HepG2 (cell line): ENCODE data around the gene ABCC12. TPM values are rescaled to one million over a fixed set of nuclear protein-coding genes. Genes with fewer than 3 reads are reported as not detected.

Source experiments
- ATAC-seq: fragments of 200-7000 bp; cut with Tn5 transposase; 3 replicates; pipeline ENCODE4 v1.9.1; 2020; ENCODE audit warnings: mild to moderate bottlenecking, moderate library complexity
- BruUV-seq: library from RNA; stranded (reverse); fragments of 400-500 nt; replicated peaks from 2 replicates; lab custom pipeline; 2021; lab: Mats Ljungman, UMichigan
- CTCF ChIA-PET: fragments of 300-600 bp; formaldehyde crosslinking; extraction: SDS; loops from one replicate; lab custom pipeline; 2021; ENCODE audit warnings: low total read pairs, inconsistent platforms, low intra/inter-chr PET ratio; lab: Yijun Ruan, JAX
- POLR2A ChIA-PET: fragments of 350-600 bp; sonication (Branson Sonifier 250); formaldehyde crosslinking; loops from one replicate; lab custom pipeline; 2020; ENCODE audit warnings: antibody characterized with exemption, inconsistent platforms; lab: Yijun Ruan, JAX
- DNase-seq: peaks from one replicate; pipeline ENCODE4 v3.0.0-alpha.2; 2015; ENCODE audit warnings: low spot score
- FAIRE-seq: peaks from 3 replicates; lab custom pipeline; 2011; peaks lifted over from hg19 to GRCh38; lab: Jason Lieb, UNC
- H2AFZ ChIP-seq: one replicate; pipeline ENCODE4 v1.6.1; 2011; ENCODE audit warnings: low read length, inconsistent platforms
- H3K27ac ChIP-seq: fragments of 300-600 bp; 3 replicates; pipeline ENCODE4 v1.8.0; 2011; ENCODE audit warnings: mixed run types, mild to moderate bottlenecking, mixed read lengths, low read length, inconsistent platforms; ENCODE audit not compliant: insufficient read depth; ENCODE audit errors: extremely low read length
- H3K27me3 ChIP-seq, 2 experiments: fragments of 200-600 bp in 1 of 2; 2 replicates in 1 of 2; 3 replicates in 1 of 2; pipeline versions ENCODE4 v1.6.0 to v1.8.0; 2011; ENCODE audit warnings: low read length in 2 of 2, mild to moderate bottlenecking in 2 of 2, moderate library complexity in 2 of 2, inconsistent platforms in 1 of 2; ENCODE audit not compliant: insufficient read depth in 2 of 2, control insufficient read depth in 1 of 2
- H3K36me3 ChIP-seq, 2 experiments: fragments of 200-600 bp in 1 of 2; replicated peaks in 1 of 2; 2 replicates in 1 of 2; 3 replicates in 1 of 2; pipeline versions ENCODE4 v1.5.1 to v1.8.0; 2011; ENCODE audit warnings: low read length in 2 of 2, inconsistent platforms in 1 of 2; ENCODE audit not compliant: insufficient read depth in 2 of 2, control insufficient read depth in 1 of 2
- H3K4me1 ChIP-seq: 2 replicates; pipeline ENCODE4 v1.5.1; 2012; ENCODE audit warnings: low read length, inconsistent platforms; ENCODE audit not compliant: insufficient read depth
- H3K4me2 ChIP-seq: 2 replicates; pipeline ENCODE4 v1.6.0; 2011; ENCODE audit warnings: low read depth, low read length, inconsistent platforms
- H3K4me3 ChIP-seq, 3 experiments: fragments of 200-600 bp in 1 of 3; sonication (generic), shearing (Covaris generic) in 1 of 3; replicated peaks in 1 of 3; 2 replicates each; pipeline ENCODE4 v1.5.1; 2011 to 2016; ENCODE audit warnings: low read length in 3 of 3, inconsistent platforms in 2 of 3, low read depth in 2 of 3, mild to moderate bottlenecking in 2 of 3, control low read depth in 1 of 3, mixed read lengths in 1 of 3; ENCODE audit not compliant: insufficient read depth in 1 of 3
- H3K79me2 ChIP-seq: one replicate; pipeline ENCODE4 v1.6.1; 2011; ENCODE audit warnings: low read length, inconsistent platforms; ENCODE audit not compliant: insufficient read depth
- H3K9ac ChIP-seq: 2 replicates; pipeline ENCODE4 v1.6.0; 2011; ENCODE audit warnings: mild to moderate bottlenecking, low read depth, low read length, inconsistent platforms; ENCODE audit not compliant: insufficient read depth
- H3K9me3 ChIP-seq: 2 replicates; pipeline ENCODE4 v1.5.1; 2012; ENCODE audit warnings: mild to moderate bottlenecking, low read length
- H4K20me1 ChIP-seq: 2 replicates; pipeline ENCODE4 v1.6.0; 2011; ENCODE audit warnings: inconsistent platforms, mild to moderate bottlenecking, low read length, moderate library complexity; ENCODE audit not compliant: insufficient read depth
- CENPBD1 ChIP-seq: sonication (generic); formaldehyde crosslinking; IDR thresholded peaks from 2 replicates; pipeline ENCODE4 v1.8.0; 2022; ENCODE audit warnings: missing genetic modification reagents, low read depth, mild to moderate bottlenecking, borderline replicate concordance
- DBP ChIP-seq: sonication (generic); formaldehyde crosslinking; IDR thresholded peaks from 2 replicates; pipeline ENCODE4 v1.4.0; 2020; ENCODE audit warnings: missing genetic modification reagents; ENCODE audit errors: not compliant biosample characterization
- KDM1A ChIP-seq: IDR thresholded peaks from 2 replicates; pipeline ENCODE4 v1.6.1; 2016; ENCODE audit warnings: missing compliant biosample characterization
- KDM2A ChIP-seq: sonication (generic); formaldehyde crosslinking; IDR thresholded peaks from 2 replicates; pipeline ENCODE4 v1.4.0; 2020; ENCODE audit warnings: low read depth, missing genetic modification reagents, borderline replicate concordance
- NCOA2 ChIP-seq: sonication (generic); formaldehyde crosslinking; IDR thresholded peaks from 2 replicates; pipeline ENCODE4 v1.8.0; 2022; ENCODE audit warnings: inconsistent platforms
- NFIB ChIP-seq: sonication (generic); formaldehyde crosslinking; IDR thresholded peaks from 2 replicates; pipeline ENCODE4 v1.9.0; 2021; ENCODE audit warnings: missing genetic modification reagents, mild to moderate bottlenecking, borderline replicate concordance
- NR2F6 ChIP-seq, 2 experiments: IDR thresholded peaks; 2 replicates each; pipeline ENCODE4 v1.6.1; 2016; ENCODE audit warnings: antibody characterized with exemption in 1 of 2, mild to moderate bottlenecking in 1 of 2
- POLR2G ChIP-seq: fragments of 200-400 bp; formaldehyde crosslinking; IDR thresholded peaks from 2 replicates; pipeline ENCODE4 v1.6.1; 2018; ENCODE audit warnings: mild to moderate bottlenecking, low read depth, low read length, moderate library complexity
- RBM39 ChIP-seq: fragments of 200-400 bp; formaldehyde crosslinking; IDR thresholded peaks from one replicate; pipeline ENCODE4 v1.6.1; 2018; ENCODE audit warnings: antibody characterized with exemption, mild to moderate bottlenecking, low read depth, low read length; ENCODE audit not compliant: poor library complexity, severe bottlenecking
- RNF2 ChIP-seq: fragments of 450-650 bp; conservative IDR thresholded peaks from 2 replicates; pipeline ENCODE4 v1.6.1; 2016; ENCODE audit warnings: low read depth
- SALL1 ChIP-seq: sonication (generic); formaldehyde crosslinking; IDR thresholded peaks from 2 replicates; pipeline ENCODE4 v1.8.0; 2022; ENCODE audit warnings: mild to moderate bottlenecking, missing genetic modification reagents
- SNAPC2 ChIP-seq: sonication (generic); formaldehyde crosslinking; IDR thresholded peaks from 2 replicates; pipeline ENCODE4 v1.8.1; 2022; ENCODE audit warnings: mild to moderate bottlenecking, missing genetic modification reagents
- ZFYVE20 ChIP-seq: sonication (generic); formaldehyde crosslinking; IDR thresholded peaks from 2 replicates; pipeline ENCODE4 v1.8.0; 2023; ENCODE audit warnings: low read depth, mild to moderate bottlenecking, moderate library complexity, missing genetic modification reagents, borderline replicate concordance
- ZNF20 ChIP-seq: sonication (generic); formaldehyde crosslinking; IDR thresholded peaks from 2 replicates; pipeline ENCODE4 v1.4.0; 2020; ENCODE audit warnings: mild to moderate bottlenecking, moderate library complexity, missing genetic modification reagents
- ZNF451 ChIP-seq: sonication (generic); formaldehyde crosslinking; IDR thresholded peaks from 2 replicates; pipeline ENCODE4 v1.5.0; 2020; ENCODE audit warnings: mild to moderate bottlenecking, missing genetic modification reagents
- WGBS: methylation state at CpG from one replicate; pipeline ENCODE4 v1.1.6; 2017; ENCODE audit warnings: low lambda C conversion rate; 5-methylcytosine and 5-hydroxymethylcytosine counted together
- in situ Hi-C: cut with HindIII; loops from 2 replicates; pipeline ENCODE4 v1.10.0; 2017; ENCODE audit warnings: low pct_unique_long_range_greater_than_20kb; ENCODE audit not compliant: extremely low pct_ligation_motif_present
- intact Hi-C: fragments of 100-400 bp; cut with micrococcal nuclease; formaldehyde crosslinking; loops from one replicate; pipeline ENCODE4 v1.10.0; 2022; ENCODE audit not compliant: unreplicated experiment
- polyA plus RNA-seq, 8 experiments: library from polyadenylated mRNA; depleted of rRNA in 3 of 8; stranded (reverse) in 7 of 8; unstranded in 1 of 8; fragments of >200 nt; fragmentation: Illumina TruSeq in 4 of 8; extraction: Trizol in 4 of 8; gene quantifications; 2 replicates each; pipeline versions ENCODE4 v1.2.1 to v1.2.3, GENCODE V29; 2011 to 2016; ENCODE audit warnings: low read depth in 4 of 8, missing spikeins in 1 of 8, mixed read lengths in 1 of 8; ENCODE audit not compliant: insufficient read depth in 1 of 8
- total RNA-seq, 5 experiments: library from RNA; depleted of rRNA; stranded (reverse); fragments of >200 nt; fragmentation: Illumina TruSeq; extraction: Trizol; gene quantifications; 2 replicates each; pipeline ENCODE4 v1.2.3, GENCODE V29; 2016; ENCODE audit warnings: low read depth in 1 of 5

Gene ABCC12
- total and polyA plus RNA-seq, 2 of the 13 experiments (the other 11 are each of a cell fraction or from before 2014, with no cell fraction given), result not detected

DNA sequence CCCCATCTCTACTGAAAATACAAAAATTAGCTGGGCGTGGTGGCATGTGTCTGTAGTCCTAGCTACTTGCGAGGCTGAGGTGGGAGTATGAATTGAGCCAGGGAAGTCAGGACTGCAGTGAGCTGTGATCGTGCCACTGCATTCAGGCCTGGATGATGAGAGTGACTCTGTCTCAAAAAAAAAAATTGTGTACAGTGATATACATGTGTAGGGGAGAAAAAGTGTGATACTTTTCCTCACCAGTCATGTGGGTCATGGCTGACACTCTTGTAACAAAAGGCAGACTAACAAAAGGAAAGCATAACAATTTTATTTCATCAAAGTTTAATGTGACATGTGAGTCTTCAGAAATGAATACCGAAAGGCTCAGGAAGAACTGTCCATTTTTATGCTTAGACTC, 2.0 kb upstream of the ABCC12 start (continued):
- TF ChIP-seq RNF2 (no peak), NR2F6 (IDR thresholded peaks at IDR 0.05) (no peak), NR2F6 (CRISPR knock-in tag; IDR thresholded peaks at IDR 0.05) (no peak)

GRCh38 chr16:48157302-48157701, 1.5 kb upstream of the ABCC12 start:
- CTCF ChIA-PET, result interaction anchor here (1.0 to 2.1 kb wide), 7 partner anchors 8 to 1210 kb away, joined by 3 to 13 read pairs (median 7); partner anchors contain the start of gene NETO2
- no peak for TF ChIP-seq KDM1A (CRISPR knock-in tag)
- TF ChIP-seq ZNF20, result no peak
- TF ChIP-seq RBM39, result no peak
- TF ChIP-seq KDM2A (CRISPR knock-in tag), result no peak
- TF ChIP-seq CENPBD1 (CRISPR knock-in tag), result no peak
- TF ChIP-seq SNAPC2, result no peak
- TF ChIP-seq ZFYVE20 (CRISPR knock-in tag), result no peak
- no peak for TF ChIP-seq NFIB (CRISPR knock-in tag)
- TF ChIP-seq SALL1 (CRISPR knock-in tag), result no peak
- no peak for TF ChIP-seq POLR2G
- TF ChIP-seq DBP (CRISPR knock-in tag), result no peak
- no peak for TF ChIP-seq ZNF451
- no peak for TF ChIP-seq NCOA2 (CRISPR knock-in tag)
- peaks cover 4 to 57% of the 10 kb centered on the region in 2 experiments; a peak in 4 of 5 replicates for H3K27me3 ChIP-seq
- DNase-seq (no peak), ATAC-seq (no peak), FAIRE-seq (no peak)
- H3K9me3 ChIP-seq, result no peaks in the 10 kb centered on the region
- no TSS peak for BruUV-seq
- POLR2A ChIA-PET, result no interaction called here
- H3K9ac ChIP-seq, result no peak overlapping the region
- no peaks in the 10 kb centered on the region for H4K20me1 ChIP-seq
- H2AFZ ChIP-seq, result no peak overlapping the region
- no peak overlapping the region for H3K27ac ChIP-seq
- H3K4me1 ChIP-seq, result peaks cover 10% of the 10 kb centered on the region
- in situ Hi-C loops, result no loop called here
- WGBS, result 53% methylated on average over 11 of the region's 11 CpGs
- intact Hi-C loops, result loop anchor here (2.0 kb wide), 2 partner anchors 899 to 1015 kb away; partner anchors contain the start of gene NETO2
- H3K4me3 ChIP-seq, result no peak overlapping the region
- H3K79me2 ChIP-seq, result no peaks in the 10 kb centered on the region
- H3K4me2 ChIP-seq, result no peak overlapping the region
- H3K36me3 ChIP-seq, result no peaks in the 10 kb centered on the region
